Cardiac muscle cell (in vitro differentiated cells and primary cell): ENCODE measurements around the gene TEPSIN. TPM values are rescaled to one million over a fixed set of nuclear protein-coding genes. Genes with fewer than 3 reads are reported as not detected.

Experiments
- DNase-seq, 2 donors: peaks; one replicate each; pipeline versions ENCODE4 v3.0.0 to v3.0.0-alpha.2; 2010 to 2017; ENCODE audit warnings: low read depth in 1 of 2, low spot score in 1 of 2
- H3K27ac ChIP-seq: fragments of 200-600 bp; sonication (generic); 2 replicates; pipeline ENCODE4 v1.5.1; 2016
- H3K27me3 ChIP-seq: fragments of 200-600 bp; sonication (generic); 2 replicates; pipeline ENCODE4 v1.6.0; 2016; ENCODE audit warnings: control low read depth
- H3K36me3 ChIP-seq: fragments of 200-600 bp; sonication (generic); 2 replicates; pipeline ENCODE4 v1.5.1; 2016; ENCODE audit warnings: control low read depth
- H3K4me1 ChIP-seq: fragments of 200-600 bp; sonication (generic); 2 replicates; pipeline ENCODE4 v1.8.1; 2017; ENCODE audit warnings: low read depth, mild to moderate bottlenecking, mixed run types
- H3K4me3 ChIP-seq: fragments of 200-600 bp; sonication (generic); 2 replicates; pipeline ENCODE4 v1.5.1; 2016; ENCODE audit warnings: mild to moderate bottlenecking
- H3K9me3 ChIP-seq: fragments of 200-600 bp; sonication (generic); 2 replicates; pipeline ENCODE4 v1.5.1; 2017; ENCODE audit warnings: low read depth, mild to moderate bottlenecking, control low read depth
- CTCF ChIP-seq: IDR thresholded peaks from 2 replicates; pipeline ENCODE4 v1.5.1; 2012; ENCODE audit warnings: low read depth, mild to moderate bottlenecking, low read length
- polyA plus RNA-seq: library from polyadenylated mRNA; unstranded; fragments of >200 nt; fragmentation: Nextera tagmentation; extraction: Ambion mirVana; gene quantifications from 2 replicates; pipeline ENCODE4 v1.2.1, GENCODE V29; 2016
- total RNA-seq: library from RNA; depleted of rRNA; stranded (reverse); fragments of >200 nt; gene quantifications from 2 replicates; pipeline ENCODE4 v1.2.3, GENCODE V29; 2016

Gene TEPSIN
- total and polyA plus RNA-seq, 2 experiments from 2014 or later = 34.8 to 52.5 TPM

- no peak overlapping the region for H3K27ac ChIP-seq
- H3K4me1 ChIP-seq = no peaks in the 10 kb centered on the region
- H3K27me3 ChIP-seq = no peaks in the 10 kb centered on the region
- TF ChIP-seq CTCF = no peak
- DNase-seq = no peak
- no peaks in the 10 kb centered on the region for H3K36me3 ChIP-seq
- peak overlapping the region; percentile 82 for H3K4me3 ChIP-seq
- no peaks in the 10 kb centered on the region for H3K9me3 ChIP-seq
These were observed 16.8 kb downstream of the TEPSIN start for GRCh38 chr17:81221842-81222619.

GRCh38 chr17:81221371-81221841, 17.4 kb downstream of the TEPSIN start:
- DNase-seq = no peak
- Histone ChIP-seq H3K36me3 (no peaks in the 10 kb centered on the region), H3K4me3 (no peak overlapping the region), H3K27me3 (no peaks in the 10 kb centered on the region), H3K9me3 (no peaks in the 10 kb centered on the region), H3K27ac (no peak overlapping the region), H3K4me1 (no peaks in the 10 kb centered on the region)
- TF ChIP-seq CTCF = no peak

GRCh38 chr17:81219476-81220180, 19.2 kb downstream of the TEPSIN start:
- DNase-seq = no peak
- Histone ChIP-seq H3K36me3 (no peaks in the 10 kb centered on the region), H3K4me3 (no peak overlapping the region), H3K27ac (no peak overlapping the region), H3K9me3 (no peaks in the 10 kb centered on the region), H3K4me1 (no peaks in the 10 kb centered on the region), H3K27me3 (no peaks in the 10 kb centered on the region)
- no peak for TF ChIP-seq CTCF

GRCh38 chr17:81218991-81219390, 19.9 kb downstream of the TEPSIN start:
- Histone ChIP-seq H3K4me1 (no peaks in the 10 kb centered on the region), H3K27me3 (no peaks in the 10 kb centered on the region), H3K36me3 (no peaks in the 10 kb centered on the region), H3K9me3 (no peaks in the 10 kb centered on the region), H3K4me3 (no peak overlapping the region), H3K27ac (no peak overlapping the region)
- DNase-seq = no peak
- TF ChIP-seq CTCF = no peak

- Histone ChIP-seq H3K4me1 (no peaks in the 10 kb centered on the region), H3K27ac (no peak overlapping the region), H3K9me3 (no peaks in the 10 kb centered on the region), H3K4me3 (no peak overlapping the region), H3K27me3 (no peaks in the 10 kb centered on the region), H3K36me3 (no peaks in the 10 kb centered on the region)
- DNase-seq = no peak
- TF ChIP-seq CTCF = no peak
These were observed 20.4 kb downstream of the TEPSIN start for GRCh38 chr17:81218459-81218858.
